Measurements from ENCODE around the gene RHOU.

RHOU gene

GRCh38 chr1:228735871-228736586 is 750 bp downstream of the RHOU start:
- DNase-seq (ENCODE audit: low spot score): peak; percentile 5
- no peak for TF ChIP-seq CTCF (conservative IDR thresholded peaks at IDR 0.05; ENCODE audit: low read depth)
- CTCF ChIA-PET: interaction anchor here (0.6 to 1.6 kb wide), 8 partner anchors 42 to 513 kb away, joined by 3 to 7 read pairs (median 3); no protein-coding TSS in a partner anchor
- H3K27ac ChIP-seq: no peak overlapping the region
- POLR2A ChIA-PET (ENCODE audit: low non-redundant PET): no interaction called here

- no peak for DNase-seq (ENCODE audit: low spot score)
- ChIA-PET POLR2A (ENCODE audit: low non-redundant PET) (no interaction called here), CTCF (no interaction called here)
- TF ChIP-seq CTCF (conservative IDR thresholded peaks at IDR 0.05; ENCODE audit: low read depth): no peak
- H3K27ac ChIP-seq: no peak overlapping the region
Measured at GRCh38 chr1:228736844-228737445, 1.7 kb downstream of the RHOU start.

GRCh38 chr1:228737601-228738041 is 2.3 kb downstream of the RHOU start:
- TF ChIP-seq CTCF (conservative IDR thresholded peaks at IDR 0.05; ENCODE audit: low read depth): no peak
- no peak for DNase-seq (ENCODE audit: low spot score)
- H3K27ac ChIP-seq: no peak overlapping the region
- ChIA-PET CTCF (interaction anchor here (0.6 kb wide), 1 partner anchor 10 kb away, joined by 3 read pairs; no protein-coding TSS in a partner anchor), POLR2A (ENCODE audit: low non-redundant PET) (no interaction called here)

- H3K27ac ChIP-seq: no peak overlapping the region
- ChIA-PET CTCF (no interaction called here), POLR2A (ENCODE audit: low non-redundant PET) (no interaction called here)
- no peak for DNase-seq (ENCODE audit: low spot score)
- no peak for TF ChIP-seq CTCF (conservative IDR thresholded peaks at IDR 0.05; ENCODE audit: low read depth)
Measured at GRCh38 chr1:228739826-228740225, 4.5 kb downstream of the RHOU start.

GRCh38 chr1:228740543-228741317 is 5.5 kb downstream of the RHOU start:
- CTCF ChIA-PET: no interaction called here
- no peak for DNase-seq (ENCODE audit: low spot score)
- POLR2A ChIA-PET (ENCODE audit: low non-redundant PET): no interaction called here

More at GRCh38 chr1:228740543-228741317, 5.5 kb downstream of the RHOU start:
- no peak overlapping the region for H3K27ac ChIP-seq
- TF ChIP-seq CTCF (conservative IDR thresholded peaks at IDR 0.05; ENCODE audit: low read depth): no peak
